Measurements from ENCODE around the gene CA11. TPM values are rescaled to one million over a fixed set of nuclear protein-coding genes. Genes with fewer than 3 reads are reported as not detected.
"Not testable (repeated sequence)": the region's sequence is repeated elsewhere in the genome, so short reads cannot be mapped to it uniquely, and the experiment has no call there.

The CA11 gene
- total RNA-seq, 8 experiments from 2014 or later = 18.4 to 62.1 (median 32.0) TPM

GRCh38 chr19:48664476-48664875 is 18.5 kb upstream of the CA11 start:
- Histone ChIP-seq H3K27ac (no peak overlapping the region), H3K4me1 (replicated peaks in 1 of 2) (peaks cover 0 to 5% of the 10 kb centered on the region in 2 donors), H3K4me3 (no peak overlapping the region)
- ATAC-seq (replicated peaks in 6 of 8) = no peak
- in situ Hi-C loops (cut with MboI; ENCODE audit: low pct_unique_long_range_greater_than_20kb in 2 of 9, low sequenced_read_pairs in 9 of 9, unreplicated experiment in 9 of 9) = no loop called here
- 80 to 100% methylated on average over 1 of the region's 14 CpGs; no CpG with 5 or more reads in 8 of the 10 experiments for WGBS, 10 experiments

GRCh38 chr19:48663667-48664066 is 17.7 kb upstream of the CA11 start:
- in situ Hi-C loops (cut with MboI; ENCODE audit: low pct_unique_long_range_greater_than_20kb in 2 of 9, low sequenced_read_pairs in 9 of 9, unreplicated experiment in 9 of 9) = no loop called here
- Histone ChIP-seq H3K27ac (no peak overlapping the region), H3K4me1 (replicated peaks in 1 of 2) (peaks cover 0 to 5% of the 10 kb centered on the region in 2 donors), H3K4me3 (no peak overlapping the region)
- no peak for ATAC-seq (replicated peaks in 6 of 8)
- 100% methylated on average over 2 of the region's 4 CpGs; no CpG with 5 or more reads in 9 of the 10 experiments for WGBS, 10 experiments

- Histone ChIP-seq H3K4me3 (no peak overlapping the region), H3K27ac (no peak overlapping the region), H3K4me1 (replicated peaks in 1 of 2) (peaks cover 0 to 9% of the 10 kb centered on the region in 2 donors)
- no peak for ATAC-seq (replicated peaks in 6 of 8)
- in situ Hi-C loops (cut with MboI; ENCODE audit: low pct_unique_long_range_greater_than_20kb in 2 of 9, low sequenced_read_pairs in 9 of 9, unreplicated experiment in 9 of 9) = no loop called here
- 54 to 98% (median 87%) methylated on average over 4 to 20 of the region's 50 CpGs; no CpG with 5 or more reads in 7 of the 10 experiments for WGBS, 10 experiments
These were observed 15.7 kb upstream of the CA11 start for GRCh38 chr19:48661711-48662090.

- in situ Hi-C loops (cut with MboI; ENCODE audit: low pct_unique_long_range_greater_than_20kb in 2 of 9, low sequenced_read_pairs in 9 of 9, unreplicated experiment in 9 of 9) = no loop called here
- 4 to 82% (median 61%) methylated on average over 4 to 30 of the region's 35 CpGs; no CpG with 5 or more reads in 1 of the 10 experiments for WGBS, 10 experiments
- peaks cover 0 to 9% of the 10 kb centered on the region in 2 donors for H3K4me1 ChIP-seq (replicated peaks in 1 of 2)
- H3K27ac ChIP-seq = no peak overlapping the region
- no peak overlapping the region for H3K4me3 ChIP-seq
- ATAC-seq (replicated peaks in 6 of 8) = peak; percentile 71 to 89 (median 86)
These were observed 15.1 kb upstream of the CA11 start for GRCh38 chr19:48660852-48661710.

- no peak for ATAC-seq (replicated peaks in 6 of 8)
- in situ Hi-C loops (cut with MboI; ENCODE audit: low pct_unique_long_range_greater_than_20kb in 2 of 9, low sequenced_read_pairs in 9 of 9, unreplicated experiment in 9 of 9) = no loop called here
- H3K4me3 ChIP-seq = no peak overlapping the region
- no peak overlapping the region for H3K27ac ChIP-seq
- peaks cover 0 to 9% of the 10 kb centered on the region in 2 donors for H3K4me1 ChIP-seq (replicated peaks in 1 of 2)
- 0 to 100% (median 85%) methylated on average over 1 to 5 of the region's 5 CpGs; no CpG with 5 or more reads in 4 of the 10 experiments for WGBS, 10 experiments
These were observed 13.8 kb upstream of the CA11 start for GRCh38 chr19:48659768-48660167.

- no peak for ATAC-seq (replicated peaks in 6 of 8)
- no peak overlapping the region for H3K27ac ChIP-seq
- no peak overlapping the region for H3K4me3 ChIP-seq
- WGBS, 10 experiments = 69 to 100% (median 96%) methylated on average over 1 to 6 of the region's 6 CpGs; no CpG with 5 or more reads in 2 of the 10 experiments
- in situ Hi-C loops (cut with MboI; ENCODE audit: low pct_unique_long_range_greater_than_20kb in 2 of 9, low sequenced_read_pairs in 9 of 9, unreplicated experiment in 9 of 9) = no loop called here
- peaks cover 0 to 9% of the 10 kb centered on the region in 2 donors for H3K4me1 ChIP-seq (replicated peaks in 1 of 2)
These were observed 12.5 kb upstream of the CA11 start for GRCh38 chr19:48658483-48658882.

GRCh38 chr19:48657828-48658227 is 11.8 kb upstream of the CA11 start:
- H3K4me3 ChIP-seq; ATAC-seq (replicated peaks in 6 of 8); in situ Hi-C loops (cut with MboI; ENCODE audit: low pct_unique_long_range_greater_than_20kb in 2 of 9, low sequenced_read_pairs in 9 of 9, unreplicated experiment in 9 of 9); H3K4me1 ChIP-seq (replicated peaks in 1 of 2); H3K27ac ChIP-seq: not testable (repeated sequence)
- WGBS, 10 experiments = 100% methylated on average over 1 to 2 of the region's 5 CpGs; no CpG with 5 or more reads in 4 of the 10 experiments

- in situ Hi-C loops (cut with MboI; ENCODE audit: low pct_unique_long_range_greater_than_20kb in 2 of 9, low sequenced_read_pairs in 9 of 9, unreplicated experiment in 9 of 9) = no loop called here
- ATAC-seq (replicated peaks in 6 of 8) = peak; percentile 14 to 88 (median 51)
- WGBS, 10 experiments = 4 to 70% (median 43%) methylated on average over 2 to 15 of the region's 16 CpGs
- Histone ChIP-seq H3K27ac (no peak overlapping the region), H3K4me1 (replicated peaks in 1 of 2) (peaks cover 0 to 9% of the 10 kb centered on the region in 2 donors), H3K4me3 (no peak overlapping the region)
These were observed 11.0 kb upstream of the CA11 start for GRCh38 chr19:48656840-48657474.

- Histone ChIP-seq H3K4me1 (replicated peaks in 1 of 2) (peaks cover 0 to 4% of the 10 kb centered on the region in 2 donors), H3K27ac (no peak overlapping the region), H3K4me3 (no peak overlapping the region)
- in situ Hi-C loops (cut with MboI; ENCODE audit: low pct_unique_long_range_greater_than_20kb in 2 of 9, low sequenced_read_pairs in 9 of 9, unreplicated experiment in 9 of 9) = no loop called here
- 0 to 90% (median 34%) methylated on average over 2 to 5 of the region's 11 CpGs; no CpG with 5 or more reads in 6 of the 10 experiments for WGBS, 10 experiments
- peak in 7 of 8 experiments; percentile 8 to 68 (median 29) for ATAC-seq (replicated peaks in 6 of 8)
These were observed 8.5 kb upstream of the CA11 start for GRCh38 chr19:48654299-48655059.

- no peaks in the 10 kb centered on the region for H3K4me1 ChIP-seq (replicated peaks in 1 of 2)
- no peak overlapping the region for H3K4me3 ChIP-seq
- no peak for ATAC-seq (replicated peaks in 6 of 8)
- in situ Hi-C loops (cut with MboI; ENCODE audit: low pct_unique_long_range_greater_than_20kb in 2 of 9, low sequenced_read_pairs in 9 of 9, unreplicated experiment in 9 of 9) = no loop called here
- 80 to 100% (median 80%) methylated on average over 1 to 5 of the region's 5 CpGs; no CpG with 5 or more reads in 7 of the 10 experiments for WGBS, 10 experiments
- no peak overlapping the region for H3K27ac ChIP-seq
These were observed 5.7 kb upstream of the CA11 start for GRCh38 chr19:48651683-48652048.

GRCh38 chr19:48650974-48651682 is 5.1 kb upstream of the CA11 start:
- ATAC-seq (replicated peaks in 6 of 8) = no peak
- no peak overlapping the region for H3K4me3 ChIP-seq
- no peaks in the 10 kb centered on the region for H3K4me1 ChIP-seq (replicated peaks in 1 of 2)
- in situ Hi-C loops (cut with MboI; ENCODE audit: low pct_unique_long_range_greater_than_20kb in 2 of 9, low sequenced_read_pairs in 9 of 9, unreplicated experiment in 9 of 9) = no loop called here
- 33 to 98% (median 80%) methylated on average over 1 to 10 of the region's 12 CpGs; no CpG with 5 or more reads in 1 of the 10 experiments for WGBS, 10 experiments
- H3K27ac ChIP-seq = no peak overlapping the region

- H3K4me1 ChIP-seq (replicated peaks in 1 of 2) = peaks cover 4 to 5% of the 10 kb centered on the region in 2 donors
- in situ Hi-C loops (cut with MboI; ENCODE audit: low pct_unique_long_range_greater_than_20kb in 2 of 9, low sequenced_read_pairs in 9 of 9, unreplicated experiment in 9 of 9) = loop anchor here in 1 of 9 experiments (25.0 kb wide), 1 partner anchor 314 kb away; the partner anchor contains the start of genes BAX and FTL
- ATAC-seq (replicated peaks in 6 of 8) = no peak
- WGBS, 10 experiments = 42 to 94% (median 69%) methylated on average over 1 to 2 of the region's 2 CpGs; no CpG with 5 or more reads in 4 of the 10 experiments
- H3K27ac ChIP-seq = no peak overlapping the region
- no peak overlapping the region for H3K4me3 ChIP-seq
These were observed 2.1 kb upstream of the CA11 start for GRCh38 chr19:48648134-48648533.
